GM12878 (cell line): ENCODE results near the gene OR6B2. TPM values are rescaled to one million over a fixed set of nuclear protein-coding genes. Genes with fewer than 3 reads are reported as not detected.

Source experiments
- ATAC-seq: fragments of 200-7000 bp; cut with Tn5 transposase; 3 replicates; pipeline ENCODE4 v1.9.1; 2020; ENCODE audit warnings: mild to moderate bottlenecking, moderate library complexity
- BruUV-seq: library from RNA; stranded (reverse); fragments of 400-500 nt; replicated peaks from 2 replicates; lab custom pipeline; 2021; lab: Mats Ljungman, UMichigan
- CTCF ChIA-PET: fragments of 300-600 bp; sonication (Branson Sonifier 250); formaldehyde crosslinking; extraction: SDS; loops from one replicate; lab custom pipeline; 2021; ENCODE audit warnings: inconsistent platforms; lab: Yijun Ruan, JAX
- POLR2A ChIA-PET: fragments of 350-600 bp; formaldehyde crosslinking; extraction: SDS; loops from one replicate; lab custom pipeline; 2021; ENCODE audit warnings: inconsistent platforms; lab: Charles Lee
- RAD21 ChIA-PET: fragments of 300-600 bp; sonication (Branson Sonifier 250); formaldehyde crosslinking; loops from one replicate; lab custom pipeline; 2023; ENCODE audit warnings: antibody characterized with exemption; ENCODE audit not compliant: unreplicated experiment; lab: Charles Lee
- SMC1A ChIA-PET: fragments of 300-600 bp; sonication (Branson Sonifier 250); formaldehyde crosslinking; loops from one replicate; lab custom pipeline; 2023; ENCODE audit not compliant: unreplicated experiment, uncharacterized antibody; lab: Charles Lee
- DNase-seq: peaks from one replicate; pipeline ENCODE4 v3.0.0-alpha.2; 2011; ENCODE audit warnings: low read depth, low spot score
- FAIRE-seq: peaks from 3 replicates; lab custom pipeline; 2011; peaks lifted over from hg19 to GRCh38; lab: Jason Lieb, UNC
- H2AFZ ChIP-seq: 2 replicates; pipeline ENCODE4 v1.6.0; 2011; ENCODE audit warnings: low read depth, low read length, control low read depth; ENCODE audit not compliant: control insufficient read depth
- H3K27ac ChIP-seq: 2 replicates; pipeline ENCODE4 v1.5.1; 2011; ENCODE audit warnings: control low read depth; ENCODE audit not compliant: control insufficient read depth, insufficient read depth
- H3K27me3 ChIP-seq, 2 experiments: replicated peaks in 1 of 2; 2 replicates each; pipeline versions ENCODE4 v1.6.0 to v1.6.1; 2011; ENCODE audit warnings: low read length in 1 of 2; ENCODE audit not compliant: control insufficient read depth in 2 of 2, insufficient read depth in 2 of 2
- H3K36me3 ChIP-seq, 2 experiments: 2 replicates each; pipeline ENCODE4 v1.5.1; 2011; ENCODE audit warnings: low read length in 1 of 2; ENCODE audit not compliant: control insufficient read depth in 2 of 2, insufficient read depth in 2 of 2
- H3K4me1 ChIP-seq: 2 replicates; pipeline ENCODE4 v1.6.1; 2011; ENCODE audit warnings: mild to moderate bottlenecking, low read length, moderate library complexity, mixed read lengths; ENCODE audit not compliant: control insufficient read depth, insufficient read depth
- H3K4me2 ChIP-seq: 2 replicates; pipeline ENCODE4 v1.6.0; 2011; ENCODE audit warnings: control low read depth; ENCODE audit not compliant: control insufficient read depth, insufficient read depth
- H3K4me3 ChIP-seq: fragments of 200-600 bp; sonication (generic); 2 replicates; pipeline ENCODE4 v1.5.1; 2016
- H3K79me2 ChIP-seq: 2 replicates; pipeline ENCODE4 v1.6.0; 2011; ENCODE audit warnings: low read length; ENCODE audit not compliant: control insufficient read depth, insufficient read depth
- H3K9ac ChIP-seq: 2 replicates; pipeline ENCODE4 v1.8.0; 2011; ENCODE audit warnings: low read length, control low read depth, mixed read lengths; ENCODE audit not compliant: control insufficient read depth, insufficient read depth
- H3K9me3 ChIP-seq: replicated peaks from 3 replicates; pipeline ENCODE4 v1.5.1; 2011; ENCODE audit warnings: mild to moderate bottlenecking, low read length; ENCODE audit not compliant: control insufficient read depth, insufficient read depth
- H4K20me1 ChIP-seq: 2 replicates; pipeline ENCODE4 v1.6.0; 2011; ENCODE audit not compliant: control insufficient read depth, insufficient read depth
- BRCA1 ChIP-seq: IDR thresholded peaks from 2 replicates; pipeline ENCODE4 v1.6.1; 2011; ENCODE audit warnings: low read depth, low read length, improper control_type of control experiment
- E4F1 ChIP-seq: fragments of 450-650 bp; IDR thresholded peaks from 2 replicates; pipeline ENCODE4 v1.6.1; 2018; ENCODE audit warnings: borderline replicate concordance, mild to moderate bottlenecking; ENCODE audit not compliant: partially characterized antibody
- EGR1 ChIP-seq, 2 experiments: IDR thresholded peaks; 1 replicate in 1 of 2; 2 replicates in 1 of 2; pipeline ENCODE4 v1.6.1; 2011 to 2012; ENCODE audit warnings: low read depth in 2 of 2, low read length in 2 of 2, borderline replicate concordance in 1 of 2, mild to moderate bottlenecking in 1 of 2, moderate library complexity in 1 of 2
- ETV6 ChIP-seq, 2 experiments: fragments of 450-650 bp in 1 of 2; IDR thresholded peaks in 1 of 2; conservative IDR thresholded peaks in 1 of 2; 2 replicates each; pipeline ENCODE4 v1.6.1; 2014; ENCODE audit warnings: antibody characterized with exemption in 1 of 2, borderline replicate concordance in 1 of 2, low read depth in 1 of 2, mild to moderate bottlenecking in 1 of 2, moderate library complexity in 1 of 2
- HCFC1 ChIP-seq: fragments of 150-350 bp; IDR thresholded peaks from 2 replicates; pipeline ENCODE4 v1.6.1; 2014; ENCODE audit warnings: low read length
- IRF4 ChIP-seq: IDR thresholded peaks from 2 replicates; pipeline ENCODE4 v1.6.1; 2011; ENCODE audit warnings: low read depth, low read length
- NKRF ChIP-seq: fragments of 450-650 bp; conservative IDR thresholded peaks from 2 replicates; pipeline ENCODE4 v1.6.1; 2017; ENCODE audit warnings: mild to moderate bottlenecking, moderate library complexity
- NR2C2 ChIP-seq: IDR thresholded peaks from 2 replicates; pipeline ENCODE4 v1.6.1; 2011; ENCODE audit warnings: borderline replicate concordance, low read depth; ENCODE audit not compliant: control insufficient read depth, insufficient read length
- PAX5 ChIP-seq: IDR thresholded peaks from 2 replicates; pipeline ENCODE4 v1.6.1; 2011; ENCODE audit warnings: low read depth, low read length, borderline replicate concordance
- RCOR1 ChIP-seq: conservative IDR thresholded peaks from 2 replicates; pipeline ENCODE4 v1.6.1; 2012; ENCODE audit warnings: low read depth, low read length, improper control_type of control experiment
- SMARCA5 ChIP-seq: fragments of 450-650 bp; IDR thresholded peaks from 2 replicates; pipeline ENCODE4 v1.6.1; 2017; ENCODE audit warnings: mild to moderate bottlenecking
- SRF ChIP-seq, 2 experiments: IDR thresholded peaks; 2 replicates each; pipeline ENCODE4 v1.6.1; 2011; ENCODE audit warnings: low read depth in 2 of 2, low read length in 2 of 2, mild to moderate bottlenecking in 1 of 2, moderate library complexity in 1 of 2
- STAT3 ChIP-seq: IDR thresholded peaks from 2 replicates; pipeline ENCODE4 v1.6.1; 2011; ENCODE audit warnings: low read depth, low read length, improper control_type of control experiment
- USF2 ChIP-seq: IDR thresholded peaks from 2 replicates; pipeline ENCODE4 v1.6.1; 2011; ENCODE audit warnings: low read depth, low read length, improper control_type of control experiment, borderline replicate concordance
- WGBS: methylation state at CpG from one replicate; pipeline ENCODE4 v1.1.6; 2016; ENCODE audit warnings: low lambda C conversion rate; ENCODE audit not compliant: insufficient replicate concordance, insufficient coverage; ENCODE audit errors: missing lambda C conversion rate; 5-methylcytosine and 5-hydroxymethylcytosine counted together
- in situ Hi-C: fragments of 300-500 bp; cut with MboI; formaldehyde crosslinking; loops from 9 replicates; pipeline ENCODE4 v1.14.3; 2018; ENCODE audit warnings: mixed read lengths
- intact Hi-C: fragments of 100-400 bp; cut with micrococcal nuclease; formaldehyde crosslinking; loops from one replicate; pipeline ENCODE4 v1.14.2; 2022; ENCODE audit not compliant: unreplicated experiment
- polyA plus RNA-seq, 11 experiments: library from polyadenylated mRNA; depleted of rRNA in 4 of 11; unstranded in 6 of 11; stranded (reverse) in 5 of 11; fragments of >200 nt; fragmentation: Nextera tagmentation in 4 of 11; fragmentation: Illumina TruSeq in 1 of 11; extraction: Ambion mirVana in 4 of 11; extraction: Trizol in 1 of 11; gene quantifications; 1 replicate in 1 of 11; 2 replicates in 10 of 11; pipeline versions ENCODE4 v1.2.1 to v1.2.3, GENCODE V29; 2011 to 2016; ENCODE audit warnings: inconsistent platforms in 2 of 11, missing spikeins in 2 of 11, low read depth in 1 of 11
- total RNA-seq, 4 experiments: library from RNA; depleted of rRNA in 3 of 4; stranded (reverse); fragments of >200 nt in 3 of 4; fragmentation: Illumina TruSeq in 1 of 4; extraction: Trizol in 1 of 4; gene quantifications; 2 replicates each; pipeline versions ENCODE4 v1.2.1 to v1.2.3, GENCODE V29; 2013 to 2021

OR6B2 gene
- total and polyA plus RNA-seq, 10 of the 15 experiments (the other 5 are each of a cell fraction or from before 2014, with no cell fraction given) = not detected

- no TSS peak for BruUV-seq
- ChIA-PET CTCF (no interaction called here), SMC1A (no interaction called here)
Observed at GRCh38 chr2:240037358-240037757, 7.1 kb upstream of the OR6B2 start.

GRCh38 chr2:240033330-240033678 is 3.1 kb upstream of the OR6B2 start:
- H3K4me3 ChIP-seq = no peak overlapping the region
- ATAC-seq (no peak), DNase-seq (no peak), FAIRE-seq (no peak)
- H3K4me2 ChIP-seq = no peak overlapping the region
- H3K79me2 ChIP-seq = no peaks in the 10 kb centered on the region
- BruUV-seq = no TSS peak
- WGBS = 10% methylated on average over 5 of the region's 5 CpGs
- H4K20me1 ChIP-seq = no peaks in the 10 kb centered on the region
- H3K9me3 ChIP-seq = no peaks in the 10 kb centered on the region
- H3K27me3 ChIP-seq = peaks cover 0 to 2% of the 10 kb centered on the region in 2 experiments; a peak in 1 of 4 replicates
- no peak overlapping the region for H3K9ac ChIP-seq
- POLR2A ChIA-PET = no interaction called here
- H2AFZ ChIP-seq = no peak overlapping the region
- RAD21 ChIA-PET = no interaction called here
- no peaks in the 10 kb centered on the region for H3K4me1 ChIP-seq
- H3K36me3 ChIP-seq = no peaks in the 10 kb centered on the region
- SMC1A ChIA-PET = no interaction called here
- H3K27ac ChIP-seq = no peak overlapping the region
- in situ Hi-C loops (no loop called here), intact Hi-C loops (no loop called here)
- CTCF ChIA-PET = no interaction called here
- TF ChIP-seq E4F1 (no peak), PAX5 (no peak), NR2C2 (no peak), IRF4 (no peak), ETV6 (conservative IDR thresholded peaks at IDR 0.05 in 1 of 2, IDR thresholded peaks at IDR 0.05 in 1 of 2; ENCODE audit: borderline replicate concordance in 1 of 2, low read depth in 1 of 2) (no peak), STAT3 (no peak), SMARCA5 (no peak), RCOR1 (no peak), NKRF (no peak)

More at GRCh38 chr2:240037358-240037757, 7.1 kb upstream of the OR6B2 start:
- TF ChIP-seq BRCA1 (no peak), SRF (IDR thresholded peaks at IDR 0.05; ENCODE audit: low read depth in 2 of 2, low read length in 2 of 2) (no peak), EGR1 (IDR thresholded peaks at IDR 0.05; ENCODE audit: borderline replicate concordance in 1 of 2, low read depth in 2 of 2, low read length in 2 of 2) (no peak), HCFC1 (no peak), USF2 (no peak)
- TF ChIP-seq, all 136 proteins: peak for 0
- Histone ChIP-seq H2AFZ (no peak overlapping the region), H3K36me3 (no peaks in the 10 kb centered on the region), H3K4me3 (no peak overlapping the region), H3K27ac (no peak overlapping the region), H3K4me1 (no peaks in the 10 kb centered on the region), H3K9me3 (no peaks in the 10 kb centered on the region), H3K4me2 (no peak overlapping the region), H3K27me3 (peaks cover 0 to 2% of the 10 kb centered on the region in 2 experiments; a peak in 3 of 4 replicates), H3K9ac (no peak overlapping the region), H3K79me2 (no peaks in the 10 kb centered on the region), H4K20me1 (no peaks in the 10 kb centered on the region)
- FAIRE-seq (no peak), ATAC-seq (no peak), DNase-seq (no peak)
- RAD21 ChIA-PET = no interaction called here
- intact Hi-C loops = no loop called here
- POLR2A ChIA-PET = no interaction called here
- in situ Hi-C loops = no loop called here
